AG04450 (cell line): ENCODE results near the gene CCT8. TPM values are rescaled to one million over a fixed set of nuclear protein-coding genes. Genes with fewer than 3 reads are reported as not detected.

ENCODE experiments used
- CTCF ChIA-PET: fragments of 300-600, 350-600 bp; formaldehyde crosslinking; extraction: SDS; loops from one replicate; lab custom pipeline; 2022; ENCODE audit warnings: antibody characterized with exemption, inconsistent platforms; lab: Charles Lee
- POLR2A ChIA-PET: fragments of 350-600 bp; formaldehyde crosslinking; extraction: SDS; loops from one replicate; lab custom pipeline; 2021; ENCODE audit warnings: antibody characterized with exemption, inconsistent platforms; lab: Yijun Ruan, JAX
- DNase-seq: peaks from one replicate; pipeline ENCODE4 v3.0.0-alpha.2; 2011; ENCODE audit warnings: low read depth, low spot score
- H3K27ac ChIP-seq: one replicate; pipeline ENCODE4 v1.5.1; 2012; ENCODE audit warnings: low read depth, low read length, control low read depth
- H3K27me3 ChIP-seq: one replicate; pipeline ENCODE4 v1.6.0; 2012; ENCODE audit warnings: low read length; ENCODE audit not compliant: control insufficient read depth, insufficient read depth
- H3K4me3 ChIP-seq: 2 replicates; pipeline ENCODE4 v1.5.1; 2011; ENCODE audit warnings: mild to moderate bottlenecking, low read depth, low read length, control low read depth
- H3K9me3 ChIP-seq: 2 replicates; pipeline ENCODE4 v1.5.1; 2012; ENCODE audit warnings: low read length; ENCODE audit not compliant: control insufficient read depth, insufficient read depth
- polyA minus RNA-seq: library from RNA; depleted of rRNA, polyadenylated mRNA; stranded (reverse); fragments of >200 nt; gene quantifications from 2 replicates; pipeline ENCODE4 v1.2.3, GENCODE V29; 2011; rRNA and poly(A)+ RNA removed
- polyA plus RNA-seq: library from polyadenylated mRNA; depleted of rRNA; stranded (reverse); fragments of >200 nt; gene quantifications from 2 replicates; pipeline ENCODE4 v1.2.3, GENCODE V29; 2011; rRNA removed
- TF ChIP-seq, protein P1 (sequence below): IDR thresholded peaks from 2 replicates; pipeline ENCODE4 v1.5.1; 2011; ENCODE audit warnings: low read depth, low read length, control low read depth, inconsistent platforms

CCT8 gene, protein sequence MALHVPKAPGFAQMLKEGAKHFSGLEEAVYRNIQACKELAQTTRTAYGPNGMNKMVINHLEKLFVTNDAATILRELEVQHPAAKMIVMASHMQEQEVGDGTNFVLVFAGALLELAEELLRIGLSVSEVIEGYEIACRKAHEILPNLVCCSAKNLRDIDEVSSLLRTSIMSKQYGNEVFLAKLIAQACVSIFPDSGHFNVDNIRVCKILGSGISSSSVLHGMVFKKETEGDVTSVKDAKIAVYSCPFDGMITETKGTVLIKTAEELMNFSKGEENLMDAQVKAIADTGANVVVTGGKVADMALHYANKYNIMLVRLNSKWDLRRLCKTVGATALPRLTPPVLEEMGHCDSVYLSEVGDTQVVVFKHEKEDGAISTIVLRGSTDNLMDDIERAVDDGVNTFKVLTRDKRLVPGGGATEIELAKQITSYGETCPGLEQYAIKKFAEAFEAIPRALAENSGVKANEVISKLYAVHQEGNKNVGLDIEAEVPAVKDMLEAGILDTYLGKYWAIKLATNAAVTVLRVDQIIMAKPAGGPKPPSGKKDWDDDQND
- polyA plus RNA-seq (188 and 265 TPM in 2 replicates), polyA minus RNA-seq (92.7 and 145 TPM in 2 replicates)

DNA sequence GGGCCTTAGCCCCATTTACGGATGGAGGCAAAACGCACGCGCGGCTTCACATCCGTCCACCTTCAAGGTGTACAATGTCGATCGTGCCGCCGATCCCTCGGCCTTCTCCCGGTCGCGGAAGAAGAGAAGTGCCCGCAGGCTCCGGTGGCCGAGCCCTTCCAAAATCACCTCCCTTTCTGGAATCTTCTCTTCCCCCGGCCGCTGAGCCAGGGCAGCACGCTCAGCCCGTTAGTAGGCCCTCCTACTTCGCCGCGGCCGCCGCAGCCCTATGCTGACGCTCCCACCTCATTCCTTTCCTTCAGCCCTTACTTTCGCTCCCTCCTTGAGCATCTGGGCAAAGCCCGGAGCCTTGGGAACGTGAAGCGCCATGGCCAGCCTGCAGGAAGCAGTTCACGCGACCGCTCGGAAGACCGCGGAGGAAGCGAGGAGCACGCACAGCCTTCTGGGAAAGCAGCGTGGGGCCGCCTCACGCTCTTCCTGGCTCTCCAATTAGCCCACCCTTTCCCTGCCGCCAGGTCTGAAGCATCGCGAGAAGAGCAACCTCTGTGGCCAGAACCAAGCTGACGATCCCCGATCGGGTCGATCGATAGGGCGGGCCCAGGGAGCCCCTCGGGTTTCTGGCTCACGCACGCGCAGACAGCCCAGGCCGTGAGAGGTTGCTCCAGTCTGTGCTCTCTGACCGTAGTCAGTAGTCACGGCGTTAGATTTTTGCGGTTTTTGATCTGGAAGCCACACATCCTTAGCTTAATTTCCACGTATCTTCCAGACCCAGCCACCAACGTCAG is at the start of gene CCT8:
Gene CCT8 (minus strand): TSS at position 427 of the 785 bp plus-strand sequence. CDS start 58 bp downstream, at position 369.
- H3K4me3 ChIP-seq, result peak within 1 kb of the TSS; percentile 94
- TF ChIP-seq, protein P1, sequence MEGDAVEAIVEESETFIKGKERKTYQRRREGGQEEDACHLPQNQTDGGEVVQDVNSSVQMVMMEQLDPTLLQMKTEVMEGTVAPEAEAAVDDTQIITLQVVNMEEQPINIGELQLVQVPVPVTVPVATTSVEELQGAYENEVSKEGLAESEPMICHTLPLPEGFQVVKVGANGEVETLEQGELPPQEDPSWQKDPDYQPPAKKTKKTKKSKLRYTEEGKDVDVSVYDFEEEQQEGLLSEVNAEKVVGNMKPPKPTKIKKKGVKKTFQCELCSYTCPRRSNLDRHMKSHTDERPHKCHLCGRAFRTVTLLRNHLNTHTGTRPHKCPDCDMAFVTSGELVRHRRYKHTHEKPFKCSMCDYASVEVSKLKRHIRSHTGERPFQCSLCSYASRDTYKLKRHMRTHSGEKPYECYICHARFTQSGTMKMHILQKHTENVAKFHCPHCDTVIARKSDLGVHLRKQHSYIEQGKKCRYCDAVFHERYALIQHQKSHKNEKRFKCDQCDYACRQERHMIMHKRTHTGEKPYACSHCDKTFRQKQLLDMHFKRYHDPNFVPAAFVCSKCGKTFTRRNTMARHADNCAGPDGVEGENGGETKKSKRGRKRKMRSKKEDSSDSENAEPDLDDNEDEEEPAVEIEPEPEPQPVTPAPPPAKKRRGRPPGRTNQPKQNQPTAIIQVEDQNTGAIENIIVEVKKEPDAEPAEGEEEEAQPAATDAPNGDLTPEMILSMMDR, result no peak
- ChIA-PET POLR2A (interaction anchor here (0.7 to 1.8 kb wide), 7 partner anchors 49 to 225 kb away, joined by 3 to 7 read pairs (median 3); partner anchors contain the start of genes BACH1 and USP16), CTCF (interaction anchor here (0.5 kb wide), 1 partner anchor 299 kb away, joined by 5 read pairs; no protein-coding TSS in a partner anchor)
- H3K9me3 ChIP-seq, result no peaks in the 10 kb centered on the region; the same call in 1 of the 2 replicates
- no peaks in the 10 kb centered on the region for H3K27me3 ChIP-seq
- DNase-seq, result peak; percentile 99
- peak within 1 kb of the TSS; percentile 90 for H3K27ac ChIP-seq

DNA sequence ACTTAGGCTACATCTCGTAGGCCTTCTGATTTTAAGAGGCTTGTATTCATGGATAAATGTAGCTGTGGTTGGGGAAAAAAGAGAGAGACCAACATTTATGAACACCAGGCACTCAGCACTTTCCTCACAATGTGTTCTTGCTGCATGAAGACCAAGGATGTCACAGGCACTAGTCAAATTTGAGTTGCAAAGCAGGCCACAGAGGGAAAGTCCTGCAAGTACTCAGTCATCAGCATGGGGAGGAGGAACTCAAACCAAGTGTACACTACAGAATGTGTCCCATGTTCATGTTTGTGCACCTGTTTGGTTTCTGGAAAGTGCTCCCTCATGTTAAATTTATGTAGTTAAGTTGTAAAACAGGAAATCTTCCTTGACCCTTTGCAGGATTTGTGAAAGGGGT is 48.3 kb upstream of the CCT8 start:
- Histone ChIP-seq H3K27ac (no peak overlapping the region), H3K27me3 (no peaks in the 10 kb centered on the region), H3K4me3 (no peak overlapping the region), H3K9me3 (no peaks in the 10 kb centered on the region)
- TF ChIP-seq, protein P1, result no peak
- CTCF ChIA-PET, result interaction anchor here (0.5 kb wide), 1 partner anchor 722 kb away, joined by 3 read pairs; no protein-coding TSS in a partner anchor
- no peak for DNase-seq
- POLR2A ChIA-PET, result no interaction called here

DNA sequence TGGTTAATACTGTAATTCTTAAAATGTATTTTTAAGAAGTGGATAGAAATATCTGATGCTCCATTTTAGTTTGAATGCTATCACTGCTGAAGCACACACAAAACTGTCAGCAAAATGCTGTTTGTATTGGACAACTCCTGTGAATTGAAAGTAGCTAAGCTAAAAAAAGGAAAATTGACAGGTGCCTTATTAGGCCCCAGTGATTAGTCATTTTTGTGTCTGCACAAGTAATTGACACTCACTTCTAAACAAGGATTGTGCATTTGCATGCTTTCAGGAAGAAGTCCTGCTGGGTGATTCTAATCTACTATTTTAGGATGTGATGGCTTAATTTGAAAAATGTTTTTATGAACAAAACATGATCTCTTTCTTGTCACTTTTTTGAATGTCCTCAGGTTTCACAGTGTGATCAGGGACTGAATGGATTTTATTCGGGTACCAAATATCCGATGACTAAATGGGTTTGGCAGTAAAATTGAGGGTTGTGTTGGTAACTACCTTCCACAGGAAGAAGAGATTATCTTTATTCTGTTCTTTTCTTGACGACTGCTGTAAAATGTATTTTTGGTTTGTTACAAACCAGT is 44.0 kb upstream of the CCT8 start:
- TF ChIP-seq, protein P1, result no peak
- no peak overlapping the region for H3K27ac ChIP-seq
- H3K4me3 ChIP-seq, result no peak overlapping the region
- ChIA-PET CTCF (no interaction called here), POLR2A (no interaction called here)
- no peak for DNase-seq
- H3K9me3 ChIP-seq, result no peaks in the 10 kb centered on the region
- H3K27me3 ChIP-seq, result no peaks in the 10 kb centered on the region

DNA sequence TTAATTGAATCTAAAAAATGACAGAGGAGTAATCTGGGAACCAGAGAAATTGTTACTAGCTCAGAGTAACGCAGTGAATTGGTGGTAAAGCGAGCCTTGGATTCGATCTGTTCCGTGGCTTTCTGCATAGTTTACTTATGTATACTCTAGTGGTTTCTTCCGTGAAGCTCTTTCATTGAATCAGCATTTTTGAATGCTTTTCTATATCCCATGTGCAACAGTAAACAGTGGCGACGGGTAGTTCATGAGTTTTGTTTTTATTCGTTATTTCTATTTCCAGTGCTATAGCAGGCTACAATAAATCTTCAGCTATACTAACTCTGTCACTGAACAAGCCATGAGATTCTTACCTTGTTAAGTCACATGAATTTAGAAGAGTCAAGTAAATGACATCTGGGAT is 42.5 kb upstream of the CCT8 start:
- TF ChIP-seq, protein P1, result no peak
- no peak for DNase-seq

More for the DNA sequence above, 42.5 kb upstream of the CCT8 start:
- Histone ChIP-seq H3K4me3 (no peak overlapping the region), H3K27me3 (no peaks in the 10 kb centered on the region), H3K27ac (no peak overlapping the region), H3K9me3 (no peaks in the 10 kb centered on the region)
- CTCF ChIA-PET, result interaction anchor here (1.1 to 1.3 kb wide), 2 partner anchors 8 to 256 kb away, joined by 3 to 5 read pairs; no protein-coding TSS in a partner anchor
- POLR2A ChIA-PET, result no interaction called here
